ENCODE results near the gene MTCH2. TPM values are rescaled to one million over a fixed set of nuclear protein-coding genes. Genes with fewer than 3 reads are reported as not detected.
"Not testable (repeated sequence)": the region's sequence is repeated elsewhere in the genome, so short reads cannot be mapped to it uniquely, and the experiment has no call there.

The MTCH2 gene
- total and polyA plus RNA-seq, 7 donors, result 75.2 to 152 (median 107) TPM

DNA sequence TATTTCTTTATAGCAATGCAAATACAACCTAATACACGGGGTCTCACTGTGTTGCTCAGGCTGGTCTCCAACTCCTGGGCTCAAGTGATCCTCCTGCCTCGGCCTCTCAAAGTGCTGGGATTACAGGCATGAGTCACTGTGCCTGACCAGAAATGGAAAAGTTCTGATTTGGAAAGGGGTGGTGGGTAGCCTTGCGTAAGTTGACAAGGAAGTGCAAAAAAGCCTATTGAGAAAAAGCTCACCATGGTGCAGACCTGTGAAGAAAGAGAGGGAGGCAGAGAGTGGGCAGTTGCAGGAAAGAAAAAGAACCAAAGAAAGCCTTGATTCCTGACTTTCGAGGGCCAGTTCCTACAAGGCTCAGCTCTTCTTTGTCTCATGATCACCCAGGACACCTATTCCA lies 45.8 kb upstream of the MTCH2 start:
- ATAC-seq (no peak), DNase-seq (no peak)
- no peaks in the 10 kb centered on the region for H3K9me3 ChIP-seq
- 89 to 91% (median 90%) methylated on average over 4 of the region's 4 CpGs for WGBS, 3 donors
- no peak overlapping the region for H3K4me3 ChIP-seq
- TF ChIP-seq, protein P1, sequence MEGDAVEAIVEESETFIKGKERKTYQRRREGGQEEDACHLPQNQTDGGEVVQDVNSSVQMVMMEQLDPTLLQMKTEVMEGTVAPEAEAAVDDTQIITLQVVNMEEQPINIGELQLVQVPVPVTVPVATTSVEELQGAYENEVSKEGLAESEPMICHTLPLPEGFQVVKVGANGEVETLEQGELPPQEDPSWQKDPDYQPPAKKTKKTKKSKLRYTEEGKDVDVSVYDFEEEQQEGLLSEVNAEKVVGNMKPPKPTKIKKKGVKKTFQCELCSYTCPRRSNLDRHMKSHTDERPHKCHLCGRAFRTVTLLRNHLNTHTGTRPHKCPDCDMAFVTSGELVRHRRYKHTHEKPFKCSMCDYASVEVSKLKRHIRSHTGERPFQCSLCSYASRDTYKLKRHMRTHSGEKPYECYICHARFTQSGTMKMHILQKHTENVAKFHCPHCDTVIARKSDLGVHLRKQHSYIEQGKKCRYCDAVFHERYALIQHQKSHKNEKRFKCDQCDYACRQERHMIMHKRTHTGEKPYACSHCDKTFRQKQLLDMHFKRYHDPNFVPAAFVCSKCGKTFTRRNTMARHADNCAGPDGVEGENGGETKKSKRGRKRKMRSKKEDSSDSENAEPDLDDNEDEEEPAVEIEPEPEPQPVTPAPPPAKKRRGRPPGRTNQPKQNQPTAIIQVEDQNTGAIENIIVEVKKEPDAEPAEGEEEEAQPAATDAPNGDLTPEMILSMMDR (IDR thresholded peaks at IDR 0.05), result no peak
- H3K36me3 ChIP-seq (ENCODE audit: insufficient read depth in 1 of 2, low read depth in 1 of 2), result no peaks in the 10 kb centered on the region
- H3K4me1 ChIP-seq, result no peaks in the 10 kb centered on the region
- intact Hi-C loops (cut with DNase I), result no loop called here
- H3K27me3 ChIP-seq (ENCODE audit: insufficient read depth in 3 of 3, low read length in 2 of 3), result no peaks in the 10 kb centered on the region
- H3K27ac ChIP-seq, result no peak overlapping the region

DNA sequence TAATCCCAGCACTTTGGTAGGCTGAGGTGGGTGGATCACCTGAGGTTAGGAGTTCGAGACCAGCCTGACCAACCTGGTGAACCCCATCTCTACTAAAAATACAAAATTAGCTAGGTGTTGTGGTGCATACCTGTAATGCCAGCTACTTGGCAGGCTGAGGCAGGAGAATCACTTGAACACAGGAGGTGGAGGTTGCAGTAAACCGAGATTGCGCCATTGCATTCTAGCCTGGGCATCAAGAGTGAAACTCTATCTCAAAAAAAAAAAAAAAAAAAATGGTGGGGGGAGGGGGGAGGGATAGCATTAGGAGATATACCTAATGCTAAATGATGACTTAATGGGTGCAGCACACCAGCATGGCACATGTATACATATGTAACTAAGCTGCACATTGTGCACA lies 44.3 kb upstream of the MTCH2 start:
- intact Hi-C loops (cut with DNase I); H3K36me3 ChIP-seq (ENCODE audit: insufficient read depth in 1 of 2, low read depth in 1 of 2); H3K4me3 ChIP-seq; DNase-seq; ATAC-seq; H3K4me1 ChIP-seq; H3K27me3 ChIP-seq (ENCODE audit: insufficient read depth in 3 of 3, low read length in 2 of 3); H3K9me3 ChIP-seq; H3K27ac ChIP-seq: not testable (repeated sequence)
- WGBS, 3 donors, result 51 to 73% (median 62%) methylated on average over 3 of the region's 3 CpGs

DNA sequence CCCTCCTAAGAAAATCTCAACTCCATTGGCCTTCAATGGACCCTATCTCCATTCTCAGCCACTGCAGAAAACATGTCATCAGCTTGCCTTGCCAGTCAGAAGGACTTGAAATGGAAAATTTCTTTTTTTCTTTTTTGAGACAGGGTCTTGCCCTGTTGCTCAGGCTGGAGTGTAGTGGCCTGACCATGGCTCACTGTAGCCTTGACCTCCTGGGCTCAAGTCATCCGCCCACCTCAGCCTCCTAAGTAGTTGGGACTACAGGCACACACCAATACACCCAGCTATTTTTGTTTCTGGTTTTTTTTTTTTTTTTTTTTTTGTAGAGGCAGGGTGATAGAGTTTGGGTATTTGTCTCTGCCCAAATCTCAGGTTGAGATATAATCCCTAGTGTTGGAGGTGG lies 43.8 kb upstream of the MTCH2 start:
- TF ChIP-seq, protein P1 (IDR thresholded peaks at IDR 0.05), result no peak
- ATAC-seq, result no peak
- Histone ChIP-seq H3K9me3 (no peaks in the 10 kb centered on the region), H3K4me3 (no peak overlapping the region), H3K27me3 (ENCODE audit: insufficient read depth in 3 of 3, low read length in 2 of 3) (no peaks in the 10 kb centered on the region), H3K27ac (no peak overlapping the region), H3K4me1 (no peaks in the 10 kb centered on the region), H3K36me3 (ENCODE audit: insufficient read depth in 1 of 2, low read depth in 1 of 2) (no peaks in the 10 kb centered on the region)
- WGBS, 3 donors, result 95 to 100% (median 96%) methylated on average over 1 of the region's 1 CpG
- no peak for DNase-seq
- intact Hi-C loops (cut with DNase I), result no loop called here

DNA sequence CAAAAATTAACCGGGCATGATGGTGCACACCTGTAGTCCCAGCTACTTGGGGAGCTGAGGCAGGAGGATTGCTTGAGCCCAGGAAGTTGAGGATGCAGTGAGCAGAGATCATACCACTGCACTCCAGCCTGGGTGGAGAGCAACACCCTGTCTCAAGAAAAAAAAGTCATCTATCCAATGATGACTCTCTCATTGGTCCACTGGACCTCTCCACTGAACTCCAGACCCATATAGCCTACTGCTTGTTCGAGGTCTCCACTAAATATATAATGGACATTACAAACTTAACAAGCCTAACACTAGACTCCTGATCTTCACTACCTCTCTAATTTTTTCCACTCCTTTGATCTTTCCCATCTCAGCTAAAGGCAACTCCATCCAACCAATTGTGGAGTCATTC lies 33.5 kb upstream of the MTCH2 start:
- intact Hi-C loops (cut with DNase I), result no loop called here
- WGBS, 3 donors, result 75 to 80% (median 79%) methylated on average over 2 of the region's 2 CpGs
- Histone ChIP-seq H3K27ac (no peak overlapping the region), H3K9me3 (no peaks in the 10 kb centered on the region), H3K4me3 (no peak overlapping the region), H3K4me1 (no peaks in the 10 kb centered on the region), H3K27me3 (ENCODE audit: insufficient read depth in 3 of 3, low read length in 2 of 3) (no peaks in the 10 kb centered on the region), H3K36me3 (ENCODE audit: insufficient read depth in 1 of 2, low read depth in 1 of 2) (no peaks in the 10 kb centered on the region)
- ATAC-seq (no peak), DNase-seq (no peak)
- TF ChIP-seq, protein P1 (IDR thresholded peaks at IDR 0.05), result no peak

DNA sequence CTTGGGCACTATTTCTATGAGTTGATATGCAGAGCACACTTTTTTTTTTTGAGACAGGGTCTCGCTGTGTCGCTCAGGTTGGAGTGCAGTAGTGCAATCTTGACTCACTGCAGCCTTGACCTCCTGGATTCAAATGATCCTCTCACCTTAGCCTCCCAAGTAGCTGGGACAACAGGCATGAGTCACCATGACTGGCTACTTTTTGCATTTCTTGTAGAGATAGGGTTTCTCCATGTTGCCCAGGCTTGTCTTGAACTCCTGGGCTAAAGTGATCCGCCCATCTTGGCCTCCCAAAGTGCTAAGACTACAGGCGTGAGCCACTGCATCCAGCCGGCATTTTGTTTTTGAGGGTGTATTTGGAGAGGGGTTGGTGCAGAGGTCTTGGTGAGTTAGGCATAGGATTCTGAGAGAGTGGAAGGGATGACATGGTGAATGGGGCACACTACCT lies 29.9 kb upstream of the MTCH2 start:
- intact Hi-C loops (cut with DNase I), result no loop called here

More for the DNA sequence above, 29.9 kb upstream of the MTCH2 start:
- TF ChIP-seq, protein P1 (IDR thresholded peaks at IDR 0.05), result no peak
- H3K4me1 ChIP-seq, result no peaks in the 10 kb centered on the region
- no peaks in the 10 kb centered on the region for H3K27me3 ChIP-seq (ENCODE audit: insufficient read depth in 3 of 3, low read length in 2 of 3)
- WGBS, 3 donors, result 93% methylated on average over 5 of the region's 5 CpGs
- H3K4me3 ChIP-seq, result no peak overlapping the region
- H3K9me3 ChIP-seq, result no peaks in the 10 kb centered on the region
- no peak for DNase-seq
- no peaks in the 10 kb centered on the region for H3K36me3 ChIP-seq (ENCODE audit: insufficient read depth in 1 of 2, low read depth in 1 of 2)
- ATAC-seq, result no peak
- H3K27ac ChIP-seq, result no peak overlapping the region
